PC-9 (cell line): Measurements from ENCODE around the gene ERC1. TPM values are rescaled to one million over a fixed set of nuclear protein-coding genes. Genes with fewer than 3 reads are reported as not detected.

Experiments used
- BruUV-seq: library from RNA; stranded (reverse); fragments of 400-500 nt; replicated peaks from 2 replicates; lab custom pipeline; 2021; lab: Mats Ljungman, UMichigan
- CTCF ChIA-PET: fragments of 300-600 bp; sonication (Branson Sonifier 250); formaldehyde crosslinking; loops from one replicate; lab custom pipeline; 2022; ENCODE audit warnings: antibody characterized with exemption; lab: Charles Lee
- POLR2A ChIA-PET: fragments of 300-600 bp; sonication (Branson Sonifier 250); formaldehyde crosslinking; loops from one replicate; lab custom pipeline; 2022; ENCODE audit warnings: antibody characterized with exemption; ENCODE audit not compliant: unreplicated experiment; lab: Charles Lee
- DNase-seq, 2 experiments: peaks; one replicate each; pipeline versions ENCODE4 v3.0.0 to v3.0.0-alpha.2; 2015 to 2022; ENCODE audit warnings: mixed read lengths in 1 of 2
- H2AFZ ChIP-seq: fragments of 200-600 bp; sonication (generic); 2 replicates; pipeline ENCODE4 v1.8.1; 2017; ENCODE audit warnings: antibody characterized with exemption
- H3F3A ChIP-seq: fragments of 200-600 bp; sonication (generic); 2 replicates; pipeline ENCODE4 v1.8.1; 2017; ENCODE audit warnings: antibody characterized with exemption, mild to moderate bottlenecking, low read depth; ENCODE audit not compliant: insufficient read depth
- H3K27ac ChIP-seq: fragments of 200-600 bp; sonication (generic); 2 replicates; pipeline ENCODE4 v1.6.1; 2016; ENCODE audit warnings: mixed run types
- H3K27me3 ChIP-seq: fragments of 200-600 bp; sonication (generic); 2 replicates; pipeline ENCODE4 v1.6.1; 2016; ENCODE audit warnings: low read depth, mixed run types; ENCODE audit not compliant: insufficient read depth
- H3K36me3 ChIP-seq: fragments of 200-600 bp; sonication (generic); 2 replicates; pipeline ENCODE4 v1.6.1; 2016; ENCODE audit warnings: low read depth, mixed run types
- H3K4me1 ChIP-seq: fragments of 200-600 bp; sonication (generic); replicated peaks from 2 replicates; pipeline ENCODE4 v1.6.1; 2016; ENCODE audit warnings: mixed run types; ENCODE audit not compliant: insufficient read depth
- H3K4me2 ChIP-seq: fragments of 200-600 bp; sonication (generic); 2 replicates; pipeline ENCODE4 v1.6.1; 2017; ENCODE audit warnings: mixed run types
- H3K4me3 ChIP-seq: fragments of 200-600 bp; sonication (generic); 2 replicates; pipeline ENCODE4 v1.6.1; 2016; ENCODE audit warnings: mixed run types
- H3K79me2 ChIP-seq: fragments of 200-600 bp; sonication (generic); 2 replicates; pipeline ENCODE4 v1.6.1; 2017; ENCODE audit warnings: low read depth, mixed run types
- H3K9me2 ChIP-seq: fragments of 200-600 bp; sonication (generic); 2 replicates; pipeline ENCODE4 v1.8.1; 2017; ENCODE audit warnings: mild to moderate bottlenecking; ENCODE audit not compliant: insufficient read depth
- H3K9me3 ChIP-seq: fragments of 200-600 bp; sonication (generic); 2 replicates; pipeline ENCODE4 v1.8.1; 2016; ENCODE audit warnings: low read depth; ENCODE audit not compliant: insufficient read depth
- H4K20me1 ChIP-seq: fragments of 200-600 bp; sonication (generic); 2 replicates; pipeline ENCODE4 v1.8.1; 2017; ENCODE audit not compliant: insufficient read depth
- CTCF ChIP-seq: fragments of 200-600 bp; sonication (generic); conservative IDR thresholded peaks from 2 replicates; pipeline ENCODE4 v1.6.1; 2017; ENCODE audit warnings: mixed run types, antibody characterized with exemption, mild to moderate bottlenecking, moderate library complexity
- EZH2 ChIP-seq: fragments of 200-600 bp; sonication (generic); IDR thresholded peaks from 2 replicates; pipeline ENCODE4 v1.8.0; 2017; ENCODE audit warnings: antibody characterized with exemption, low read depth
- intact Hi-C: fragments of 100-400 bp; cut with micrococcal nuclease; formaldehyde crosslinking; loops from one replicate; pipeline ENCODE4 v1.10.0; 2022; ENCODE audit not compliant: unreplicated experiment
- total RNA-seq: library from RNA; stranded (reverse); gene quantifications from 2 replicates; pipeline ENCODE4 v1.2.3, GENCODE V29; 2021

ERC1 gene
- total RNA-seq, 1 experiment from 2014 or later: 52.0 TPM

GRCh38 chr12:1530592-1531152 lies 539.6 kb downstream of the ERC1 start:
- peaks cover 35% of the 10 kb centered on the region for H3K27me3 ChIP-seq
- no peak for DNase-seq
- H3K4me1 ChIP-seq: no peaks in the 10 kb centered on the region
- no peak overlapping the region for H3K4me2 ChIP-seq
- no TSS peak for BruUV-seq
- no peak overlapping the region for H2AFZ ChIP-seq
- intact Hi-C loops: no loop called here
- H3F3A ChIP-seq: peaks cover 7% of the 10 kb centered on the region; the same call in 1 of the 2 replicates
- no peaks in the 10 kb centered on the region for H3K9me3 ChIP-seq
- H4K20me1 ChIP-seq: no peaks in the 10 kb centered on the region
- TF ChIP-seq CTCF (no peak), EZH2 (no peak)
- H3K79me2 ChIP-seq: no peaks in the 10 kb centered on the region
- POLR2A ChIA-PET: no interaction called here
- H3K36me3 ChIP-seq: no peaks in the 10 kb centered on the region
- CTCF ChIA-PET: no interaction called here
- H3K9me2 ChIP-seq: no peaks in the 10 kb centered on the region
- H3K27ac ChIP-seq: no peak overlapping the region
- H3K4me3 ChIP-seq: no peak overlapping the region

GRCh38 chr12:1531153-1531653 lies 540.2 kb downstream of the ERC1 start:
- Histone ChIP-seq H3K27me3 (peaks cover 35% of the 10 kb centered on the region), H2AFZ (no peak overlapping the region), H3K9me2 (no peaks in the 10 kb centered on the region), H3K36me3 (no peaks in the 10 kb centered on the region), H3K4me1 (no peaks in the 10 kb centered on the region), H3K79me2 (no peaks in the 10 kb centered on the region), H4K20me1 (no peaks in the 10 kb centered on the region), H3K4me2 (no peak overlapping the region), H3K9me3 (no peaks in the 10 kb centered on the region), H3K4me3 (no peak overlapping the region), H3K27ac (no peak overlapping the region), H3F3A (peaks cover 7% of the 10 kb centered on the region; the same call in 1 of the 2 replicates)
- ChIA-PET CTCF (no interaction called here), POLR2A (no interaction called here)
- DNase-seq: peak in 1 of 2 experiments; percentile 22
- no peak for TF ChIP-seq EZH2
- no peak for TF ChIP-seq CTCF
- no TSS peak for BruUV-seq
- intact Hi-C loops: no loop called here

- peaks cover 35% of the 10 kb centered on the region for H3K27me3 ChIP-seq
- CTCF ChIA-PET: no interaction called here
- no peak for DNase-seq
- BruUV-seq: no TSS peak
- H2AFZ ChIP-seq: no peak overlapping the region
- no peaks in the 10 kb centered on the region for H3K9me3 ChIP-seq
- H3K9me2 ChIP-seq: no peaks in the 10 kb centered on the region
- no peak overlapping the region for H3K4me2 ChIP-seq
- H3K4me3 ChIP-seq: no peak overlapping the region
- no peak for TF ChIP-seq EZH2
- TF ChIP-seq CTCF: no peak
- H3K27ac ChIP-seq: no peak overlapping the region
- H3F3A ChIP-seq: peaks cover 7% of the 10 kb centered on the region; the same call in 1 of the 2 replicates
- no peaks in the 10 kb centered on the region for H3K36me3 ChIP-seq
- intact Hi-C loops: no loop called here
- POLR2A ChIA-PET: interaction anchor here (0.5 kb wide), 1 partner anchor 10 kb away, joined by 3 read pairs; no protein-coding TSS in a partner anchor
- H4K20me1 ChIP-seq: no peaks in the 10 kb centered on the region
- H3K4me1 ChIP-seq: no peaks in the 10 kb centered on the region
- no peaks in the 10 kb centered on the region for H3K79me2 ChIP-seq
Measured at GRCh38 chr12:1531654-1532374, 540.8 kb downstream of the ERC1 start.
